KMS-11 (cell line): Measurements from ENCODE around the gene CTNNA1.

Source experiments
- H2AFZ ChIP-seq: fragments of 200-600 bp; sonication (generic); 2 replicates; pipeline ENCODE4 v1.6.1; 2016; ENCODE audit warnings: antibody characterized with exemption, mixed run types, low read depth
- H3K27ac ChIP-seq: fragments of 200-600 bp; sonication (generic); 2 replicates; pipeline ENCODE4 v1.6.1; 2016; ENCODE audit warnings: mild to moderate bottlenecking, mixed run types
- H3K27me3 ChIP-seq: fragments of 200-600 bp; sonication (generic); 2 replicates; pipeline ENCODE4 v1.6.1; 2017; ENCODE audit warnings: mild to moderate bottlenecking, low read depth, mixed run types, moderate library complexity; ENCODE audit not compliant: insufficient read depth
- H3K36me3 ChIP-seq: fragments of 200-600 bp; sonication (generic); 2 replicates; pipeline ENCODE4 v1.6.1; 2017; ENCODE audit warnings: mild to moderate bottlenecking, mixed run types; ENCODE audit not compliant: insufficient read depth
- H3K4me1 ChIP-seq: fragments of 200-600 bp; sonication (generic); 2 replicates; pipeline ENCODE4 v1.6.1; 2016; ENCODE audit warnings: mild to moderate bottlenecking, low read depth, mixed run types; ENCODE audit not compliant: poor library complexity, severe bottlenecking
- H3K4me2 ChIP-seq: fragments of 200-600 bp; sonication (generic); 2 replicates; pipeline ENCODE4 v1.7.0; 2016; ENCODE audit warnings: mild to moderate bottlenecking, mixed run types
- H3K4me3 ChIP-seq: fragments of 200-600 bp; sonication (generic); IDR thresholded peaks from 2 replicates; pipeline ENCODE4 v1.6.1; 2017; ENCODE audit warnings: low read depth, low read length, mixed read lengths; ENCODE audit not compliant: insufficient read depth
- H3K79me2 ChIP-seq: fragments of 200-600 bp; sonication (generic); 2 replicates; pipeline ENCODE4 v1.6.1; 2016; ENCODE audit warnings: low read depth, mixed run types; ENCODE audit not compliant: insufficient read depth
- H3K9ac ChIP-seq: fragments of 200-600 bp; sonication (generic); 2 replicates; pipeline ENCODE4 v1.6.1; 2016; ENCODE audit warnings: mild to moderate bottlenecking, mixed run types
- H4K20me1 ChIP-seq: fragments of 200-600 bp; sonication (generic); 2 replicates; pipeline ENCODE4 v1.6.1; 2016; ENCODE audit warnings: mild to moderate bottlenecking, mixed run types; ENCODE audit not compliant: insufficient read depth
- CTCF ChIP-seq: fragments of 200-600 bp; sonication (generic); conservative IDR thresholded peaks from 2 replicates; pipeline ENCODE4 v1.6.1; 2017; ENCODE audit warnings: low read depth, mild to moderate bottlenecking, antibody characterized with exemption, low read length, moderate library complexity, mixed read lengths

Gene CTNNA1

GRCh38 chr5:138840103-138840502 is 86.9 kb downstream of the CTNNA1 start:
- no peak for TF ChIP-seq CTCF
- Histone ChIP-seq H3K4me2 (no peak overlapping the region), H4K20me1 (no peaks in the 10 kb centered on the region), H3K9ac (no peak overlapping the region), H3K4me3 (no peak overlapping the region), H3K4me1 (peaks cover 3% of the 10 kb centered on the region), H3K27me3 (no peaks in the 10 kb centered on the region), H2AFZ (no peak overlapping the region), H3K79me2 (no peaks in the 10 kb centered on the region), H3K27ac (no peak overlapping the region), H3K36me3 (no peaks in the 10 kb centered on the region)

GRCh38 chr5:138841531-138841930 is 88.3 kb downstream of the CTNNA1 start:
- Histone ChIP-seq H4K20me1 (no peaks in the 10 kb centered on the region), H3K27ac (no peak overlapping the region), H3K79me2 (no peaks in the 10 kb centered on the region)

GRCh38 chr5:138843316-138844124 is 90.3 kb downstream of the CTNNA1 start:
- Histone ChIP-seq H3K79me2 (no peaks in the 10 kb centered on the region), H3K9ac (no peak overlapping the region), H4K20me1 (no peaks in the 10 kb centered on the region), H3K27ac (no peak overlapping the region), H3K36me3 (no peaks in the 10 kb centered on the region), H3K4me3 (no peak overlapping the region), H2AFZ (no peak overlapping the region), H3K4me1 (peaks cover 3% of the 10 kb centered on the region), H3K4me2 (no peak overlapping the region), H3K27me3 (no peaks in the 10 kb centered on the region)
- TF ChIP-seq CTCF = no peak

More at GRCh38 chr5:138841531-138841930, 88.3 kb downstream of the CTNNA1 start:
- Histone ChIP-seq H3K4me1 (peaks cover 3% of the 10 kb centered on the region), H3K4me2 (no peak overlapping the region), H3K36me3 (no peaks in the 10 kb centered on the region), H2AFZ (no peak overlapping the region), H3K9ac (no peak overlapping the region), H3K27me3 (no peaks in the 10 kb centered on the region), H3K4me3 (no peak overlapping the region)
- TF ChIP-seq CTCF = no peak

- Histone ChIP-seq H3K27me3 (no peaks in the 10 kb centered on the region), H3K4me3 (no peak overlapping the region), H3K36me3 (no peaks in the 10 kb centered on the region), H3K4me1 (peaks cover 3% of the 10 kb centered on the region), H3K27ac (no peak overlapping the region), H2AFZ (no peak overlapping the region), H3K9ac (no peak overlapping the region), H3K4me2 (no peak overlapping the region), H4K20me1 (no peaks in the 10 kb centered on the region), H3K79me2 (no peaks in the 10 kb centered on the region)
- no peak for TF ChIP-seq CTCF
Measured at GRCh38 chr5:138844125-138844461, 90.9 kb downstream of the CTNNA1 start.
